Esophagus muscularis mucosa (tissue), 4 donors: ENCODE measurements around the gene NT5DC3. TPM values are rescaled to one million over a fixed set of nuclear protein-coding genes. Genes with fewer than 3 reads are reported as not detected.
A peak's percentile ranks its signal among the peaks of the same experiment; 100 is the strongest.

Experiments
- DNase-seq: peaks from one replicate; pipeline ENCODE4 v3.0.0-alpha.2; 2017; ENCODE audit errors: extremely low spot score
- H3K27ac ChIP-seq, 4 donors: fragments of 200-600 bp; sonication (generic); replicated peaks in 1 of 4; 1 replicate in 3 of 4; 2 replicates in 1 of 4; pipeline ENCODE4 v1.5.1; 2016 to 2019; ENCODE audit warnings: mild to moderate bottlenecking in 1 of 4
- H3K27me3 ChIP-seq, 4 donors: fragments of 200-600 bp; sonication (generic); one replicate each; pipeline versions ENCODE4 v1.5.1 to v1.6.0; 2016 to 2019
- H3K36me3 ChIP-seq, 4 donors: fragments of 200-600 bp; sonication (generic); one replicate each; pipeline ENCODE4 v1.5.1; 2016 to 2019
- H3K4me1 ChIP-seq, 4 donors: fragments of 200-600 bp; sonication (generic); one replicate each; pipeline ENCODE4 v1.5.1; 2016 to 2019
- H3K4me3 ChIP-seq, 4 donors: fragments of 200-600 bp; sonication (generic); 1 replicate in 2 of 4; 2 replicates in 2 of 4; pipeline ENCODE4 v1.5.1; 2016 to 2019; ENCODE audit warnings: mild to moderate bottlenecking in 4 of 4, moderate library complexity in 1 of 4
- H3K9me3 ChIP-seq, 4 donors: fragments of 200-600 bp; sonication (generic); 1 replicate in 3 of 4; 2 replicates in 1 of 4; pipeline ENCODE4 v1.5.1; 2016 to 2019
- EP300 ChIP-seq: sonication (generic); formaldehyde crosslinking; IDR thresholded peaks from one replicate; pipeline ENCODE4 v1.6.1; 2017; ENCODE audit warnings: antibody characterized with exemption
- POLR2A ChIP-seq: fragments of 450-650 bp; IDR thresholded peaks from one replicate; pipeline ENCODE4 v1.6.1; 2017; ENCODE audit warnings: antibody characterized with exemption, moderate library complexity, mild to moderate bottlenecking, low read depth
- POLR2AphosphoS5 ChIP-seq, 2 donors: sonication (generic); formaldehyde crosslinking; IDR thresholded peaks; one replicate each; pipeline ENCODE4 v1.6.1; 2017; ENCODE audit warnings: antibody characterized with exemption in 2 of 2
- WGBS: methylation state at CpG from one replicate; pipeline ENCODE4 v1.1.5; 2018; 5-methylcytosine and 5-hydroxymethylcytosine counted together
- intact Hi-C: fragments of 100-400 bp; cut with DNase I; formaldehyde crosslinking; loops from one replicate; pipeline ENCODE4 v1.15.1; 2023
- total RNA-seq, 4 donors: library from RNA; depleted of rRNA; stranded (reverse); fragments of >200 nt; gene quantifications; one replicate each; pipeline versions ENCODE4 v1.1.0 to v1.2.1, GENCODE V29; 2016
- TF ChIP-seq, protein P1 (sequence below), 3 experiments: fragments of 200-600 bp in 2 of 3; fragments of 450-650 bp in 1 of 3; sonication (generic) in 2 of 3; IDR thresholded peaks; one replicate each; pipeline ENCODE4 v1.5.1; 2017 to 2019; ENCODE audit warnings: antibody characterized with exemption in 3 of 3, mild to moderate bottlenecking in 2 of 3, moderate library complexity in 1 of 3

The NT5DC3 gene
- total RNA-seq, 4 donors from 2014 or later = 169 to 275 (median 195) TPM

DNA sequence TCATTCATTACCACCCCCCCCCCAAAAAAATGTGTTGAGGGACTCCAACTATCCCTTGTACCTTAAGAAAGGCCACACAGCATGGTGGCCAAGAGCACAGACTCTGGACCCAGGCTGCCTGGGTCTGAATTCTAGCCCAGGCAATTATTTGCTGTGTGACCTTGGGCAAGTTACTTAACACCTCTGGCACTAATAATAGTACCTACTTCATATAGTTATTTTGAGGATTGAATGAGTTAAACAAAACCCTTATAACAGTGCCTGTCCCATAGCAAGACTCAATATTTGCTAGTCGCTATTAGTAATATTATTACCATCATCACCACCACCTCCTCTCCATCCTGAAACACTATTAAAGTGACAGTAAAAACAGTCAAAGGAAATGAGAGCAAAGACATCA lies 37.2 kb downstream of the NT5DC3 start:
- intact Hi-C loops = loop anchor here (5.0 kb wide), 2 partner anchors 33 to 63 kb away; no protein-coding TSS in a partner anchor
- no peak for DNase-seq
- Histone ChIP-seq H3K36me3 (peaks cover 0 to 67% (median 23%) of the 10 kb centered on the region in 4 donors), H3K27me3 (no peaks in the 10 kb centered on the region), H3K4me1 (peaks cover 18 to 100% (median 98%) of the 10 kb centered on the region in 4 donors), H3K9me3 (no peaks in the 10 kb centered on the region), H3K27ac (peak overlapping the region; percentile 44 to 78 (median 67)), H3K4me3 (no peak overlapping the region)
- TF ChIP-seq POLR2A = no peak
- TF ChIP-seq EP300 = no peak
- TF ChIP-seq, protein P1, sequence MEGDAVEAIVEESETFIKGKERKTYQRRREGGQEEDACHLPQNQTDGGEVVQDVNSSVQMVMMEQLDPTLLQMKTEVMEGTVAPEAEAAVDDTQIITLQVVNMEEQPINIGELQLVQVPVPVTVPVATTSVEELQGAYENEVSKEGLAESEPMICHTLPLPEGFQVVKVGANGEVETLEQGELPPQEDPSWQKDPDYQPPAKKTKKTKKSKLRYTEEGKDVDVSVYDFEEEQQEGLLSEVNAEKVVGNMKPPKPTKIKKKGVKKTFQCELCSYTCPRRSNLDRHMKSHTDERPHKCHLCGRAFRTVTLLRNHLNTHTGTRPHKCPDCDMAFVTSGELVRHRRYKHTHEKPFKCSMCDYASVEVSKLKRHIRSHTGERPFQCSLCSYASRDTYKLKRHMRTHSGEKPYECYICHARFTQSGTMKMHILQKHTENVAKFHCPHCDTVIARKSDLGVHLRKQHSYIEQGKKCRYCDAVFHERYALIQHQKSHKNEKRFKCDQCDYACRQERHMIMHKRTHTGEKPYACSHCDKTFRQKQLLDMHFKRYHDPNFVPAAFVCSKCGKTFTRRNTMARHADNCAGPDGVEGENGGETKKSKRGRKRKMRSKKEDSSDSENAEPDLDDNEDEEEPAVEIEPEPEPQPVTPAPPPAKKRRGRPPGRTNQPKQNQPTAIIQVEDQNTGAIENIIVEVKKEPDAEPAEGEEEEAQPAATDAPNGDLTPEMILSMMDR (IDR thresholded peaks at IDR 0.05) = no peak
- 96% methylated on average over 1 of the region's 1 CpG for WGBS

DNA sequence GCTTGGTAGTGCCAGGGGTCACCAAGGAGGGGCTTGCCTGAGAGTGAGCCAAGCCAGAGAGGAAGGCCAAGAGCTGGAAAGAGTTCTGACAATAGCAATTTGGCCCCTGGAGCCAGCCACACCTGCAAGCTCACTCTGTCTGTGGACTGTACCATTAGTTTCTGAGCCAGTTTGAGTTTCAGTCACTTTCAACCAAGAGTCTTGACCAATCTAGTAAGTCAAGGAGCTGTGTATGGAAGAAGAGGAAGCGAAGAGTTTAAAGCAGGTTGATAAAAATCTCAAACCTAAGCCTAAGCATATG lies 38.5 kb downstream of the NT5DC3 start:
- Histone ChIP-seq H3K9me3 (no peaks in the 10 kb centered on the region), H3K27me3 (no peaks in the 10 kb centered on the region), H3K4me3 (no peak overlapping the region), H3K27ac (peak overlapping the region; percentile 70 to 84 (median 76)), H3K4me1 (peaks cover 18 to 96% (median 89%) of the 10 kb centered on the region in 4 donors), H3K36me3 (peaks cover 0 to 67% (median 29%) of the 10 kb centered on the region in 4 donors)
- intact Hi-C loops = loop anchor here (5.0 kb wide), 2 partner anchors 35 to 65 kb away; no protein-coding TSS in a partner anchor
- TF ChIP-seq POLR2A (no peak), POLR2AphosphoS5 (IDR thresholded peaks at IDR 0.05) (no peak), EP300 (no peak)
- TF ChIP-seq, protein P1 (IDR thresholded peaks at IDR 0.05) = no peak
- 100% methylated on average over 1 of the region's 1 CpG for WGBS
- DNase-seq = no peak

DNA sequence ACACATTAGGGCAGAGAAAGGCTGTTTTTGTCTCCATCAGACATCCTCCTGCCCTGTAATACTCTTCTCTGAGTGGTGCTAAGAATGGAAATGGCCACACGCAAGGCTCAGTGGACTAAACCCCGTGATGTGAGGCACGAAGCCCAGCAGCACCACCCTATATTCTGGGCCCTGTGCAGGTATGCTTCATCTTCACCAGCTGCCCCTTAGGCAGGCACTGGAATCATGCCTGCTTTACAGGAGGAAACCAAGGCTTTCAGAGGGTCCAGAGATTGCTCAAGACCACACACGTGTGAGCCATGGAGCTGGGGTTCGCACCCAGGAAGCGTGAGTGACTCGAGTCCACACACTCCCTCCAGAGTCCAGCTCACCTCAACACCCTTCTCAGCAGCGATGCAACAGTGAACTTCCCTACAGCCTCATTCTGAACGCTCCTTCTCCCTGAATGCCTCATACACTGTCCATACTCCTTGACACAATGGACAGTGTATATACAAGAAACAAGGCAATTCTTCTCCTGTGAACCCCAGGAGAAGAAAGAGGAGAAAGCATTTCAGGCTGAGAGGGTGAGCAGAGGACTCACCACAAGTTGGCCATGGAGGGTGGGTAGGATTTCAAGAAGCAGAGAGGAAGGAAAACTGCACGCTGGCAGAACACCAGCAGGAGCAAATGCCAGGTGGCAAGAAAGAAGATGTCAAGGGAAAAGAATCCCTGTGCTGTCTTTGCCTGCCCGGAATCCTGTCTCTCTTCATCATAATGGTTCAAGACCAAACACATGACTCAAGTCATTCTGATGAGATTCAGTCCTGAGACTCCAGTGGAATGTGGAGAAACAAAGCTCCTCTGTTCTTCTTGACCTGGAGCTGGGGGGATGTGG lies 39.1 kb downstream of the NT5DC3 start:
- intact Hi-C loops = loop anchor here (5.0 kb wide), 2 partner anchors 35 to 65 kb away; no protein-coding TSS in a partner anchor
- Histone ChIP-seq H3K36me3 (peaks cover 0 to 67% (median 27%) of the 10 kb centered on the region in 4 donors), H3K9me3 (no peaks in the 10 kb centered on the region), H3K27me3 (no peaks in the 10 kb centered on the region), H3K4me3 (no peak overlapping the region), H3K4me1 (peaks cover 18 to 96% (median 86%) of the 10 kb centered on the region in 4 donors), H3K27ac (peak overlapping the region; percentile 70 to 84 (median 76))
- WGBS = 81% methylated on average over 11 of the region's 11 CpGs
- TF ChIP-seq, protein P1 (IDR thresholded peaks at IDR 0.05) = no peak
- no peak for TF ChIP-seq EP300
- TF ChIP-seq POLR2AphosphoS5 (IDR thresholded peaks at IDR 0.05) = peak; percentile 14 to 63
- no peak for DNase-seq

DNA sequence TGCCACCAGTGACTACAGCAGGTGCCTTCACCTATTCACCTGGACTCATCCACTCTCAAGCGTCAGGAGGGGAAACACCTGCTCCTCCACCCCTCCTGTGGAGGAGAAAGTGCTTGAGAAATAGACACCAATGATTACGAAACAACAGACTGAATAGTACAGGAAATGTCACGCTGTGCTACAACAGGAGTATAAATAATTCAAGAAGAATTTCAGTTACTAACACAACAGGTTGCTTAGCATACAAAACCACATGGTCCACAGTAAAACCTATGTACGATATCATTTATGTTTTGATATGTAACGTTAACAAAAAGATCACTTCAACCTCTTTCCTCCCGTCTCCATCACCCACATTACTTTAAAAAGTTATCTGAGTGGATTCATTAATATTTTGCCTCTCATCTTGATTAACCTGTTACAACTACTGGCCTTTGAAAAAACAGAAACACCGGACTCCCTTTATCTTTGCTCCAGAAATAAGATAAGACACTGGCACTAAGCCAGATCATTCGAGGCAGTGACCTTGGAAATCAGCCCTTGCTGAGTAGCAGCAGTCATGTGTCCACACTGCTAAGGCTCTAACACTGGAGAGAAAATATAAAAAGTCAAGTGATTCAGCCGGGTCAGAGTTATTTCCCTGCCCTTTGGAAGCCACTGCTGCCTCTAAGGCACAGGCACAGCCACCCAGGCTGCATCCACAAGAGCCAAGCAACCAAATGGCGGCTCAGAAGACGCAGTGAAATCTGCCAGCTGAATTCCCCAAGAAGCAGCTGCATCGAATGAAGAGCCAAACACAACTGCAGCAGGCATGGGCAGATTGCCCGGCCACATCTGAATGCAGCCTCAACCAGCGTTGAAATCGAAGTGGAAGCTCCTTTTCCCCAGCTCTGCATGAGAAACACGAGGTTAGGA lies 40.9 kb downstream of the NT5DC3 start:
- Histone ChIP-seq H3K9me3 (no peaks in the 10 kb centered on the region), H3K4me1 (peaks cover 18 to 84% (median 72%) of the 10 kb centered on the region in 4 donors), H3K36me3 (peaks cover 0 to 70% (median 37%) of the 10 kb centered on the region in 4 donors), H3K4me3 (peak overlapping the region in 3 of 4 donors; percentile 7 to 29 (median 26)), H3K27me3 (no peaks in the 10 kb centered on the region), H3K27ac (peak overlapping the region; percentile 70 to 84 (median 76))
- WGBS = 29% methylated on average over 16 of the region's 16 CpGs
- DNase-seq = no peak
- intact Hi-C loops = loop anchor here (2.0 to 5.0 kb wide), 3 partner anchors 21 to 67 kb away; no protein-coding TSS in a partner anchor
- TF ChIP-seq EP300 (no peak), POLR2AphosphoS5 (IDR thresholded peaks at IDR 0.05) (peak; percentile 49 to 69), POLR2A (no peak)
- TF ChIP-seq, protein P1 (IDR thresholded peaks at IDR 0.05) = no peak
